GM23338 (cell line): ENCODE data around the gene TBC1D32. TPM values are rescaled to one million over a fixed set of nuclear protein-coding genes. Genes with fewer than 3 reads are reported as not detected.

ENCODE experiments used
- ATAC-seq: fragments of 200-7000 bp; cut with Tn5 transposase; 3 replicates; pipeline ENCODE4 v1.9.1; 2020
- DNase-seq: peaks from one replicate; pipeline ENCODE4 v3.0.0-alpha.2; 2015; ENCODE audit warnings: low spot score
- H2AFZ ChIP-seq: fragments of 200-600 bp; sonication (generic); 2 replicates; pipeline ENCODE4 v1.8.0; 2016; ENCODE audit warnings: antibody characterized with exemption, mild to moderate bottlenecking, moderate library complexity
- H3F3A ChIP-seq: fragments of 200-600 bp; sonication (generic); replicated peaks from 2 replicates; pipeline ENCODE4 v1.8.0; 2017; ENCODE audit warnings: antibody characterized with exemption, mixed run types, low read depth
- H3K27ac ChIP-seq: fragments of 200-600 bp; sonication (generic); 2 replicates; pipeline ENCODE4 v1.6.1; 2016; ENCODE audit warnings: low read depth
- H3K27me3 ChIP-seq: fragments of 200-600 bp; sonication (generic); 2 replicates; pipeline ENCODE4 v1.8.0; 2016; ENCODE audit warnings: mild to moderate bottlenecking, mixed run types, moderate library complexity; ENCODE audit not compliant: insufficient read depth
- H3K36me3 ChIP-seq: fragments of 200-600 bp; sonication (generic); 2 replicates; pipeline ENCODE4 v1.8.0; 2016; ENCODE audit warnings: mild to moderate bottlenecking; ENCODE audit not compliant: insufficient read depth
- H3K4me1 ChIP-seq: fragments of 200-600 bp; sonication (generic); 2 replicates; pipeline ENCODE4 v1.8.0; 2016; ENCODE audit warnings: mild to moderate bottlenecking, moderate library complexity; ENCODE audit not compliant: insufficient read depth
- H3K4me2 ChIP-seq: fragments of 200-600 bp; sonication (generic); 2 replicates; pipeline ENCODE4 v1.7.1; 2017; ENCODE audit warnings: mixed run types
- H3K4me3 ChIP-seq: fragments of 200-600 bp; sonication (generic); 2 replicates; pipeline ENCODE4 v1.6.1; 2016; ENCODE audit warnings: mixed run types
- H3K79me2 ChIP-seq: fragments of 200-600 bp; sonication (generic); replicated peaks from 2 replicates; pipeline ENCODE4 v1.8.0; 2017; ENCODE audit warnings: mild to moderate bottlenecking; ENCODE audit not compliant: insufficient read depth
- H3K9me2 ChIP-seq: fragments of 200-600 bp; sonication (generic); 2 replicates; pipeline ENCODE4 v1.8.0; 2017; ENCODE audit not compliant: insufficient read depth
- H4K20me1 ChIP-seq: fragments of 200-600 bp; sonication (generic); replicated peaks from 2 replicates; pipeline ENCODE4 v1.8.0; 2017; ENCODE audit warnings: mild to moderate bottlenecking; ENCODE audit not compliant: insufficient read depth
- H3K27ac Mint-ChIP-seq: 2 replicates; pipeline ENCODE4 v1.8.0; 2020; ENCODE audit warnings: inconsistent platforms, mild to moderate bottlenecking, moderate library complexity, mixed read lengths
- H3K27me3 Mint-ChIP-seq: 3 replicates; pipeline ENCODE4 v1.8.0; 2022; ENCODE audit warnings: low read depth, mild to moderate bottlenecking, moderate library complexity, mixed read lengths, inconsistent platforms; ENCODE audit not compliant: insufficient read depth, poor library complexity
- H3K36me3 Mint-ChIP-seq: 3 replicates; pipeline ENCODE4 v1.8.0; 2021; ENCODE audit warnings: low read depth, mild to moderate bottlenecking, inconsistent platforms, moderate library complexity, mixed read lengths
- H3K4me1 Mint-ChIP-seq: 3 replicates; pipeline ENCODE4 v1.8.0; 2020; ENCODE audit warnings: mild to moderate bottlenecking, inconsistent platforms, mixed read lengths
- H3K4me3 Mint-ChIP-seq: 3 replicates; pipeline ENCODE4 v1.8.0; 2021; ENCODE audit warnings: moderate library complexity, mild to moderate bottlenecking, inconsistent platforms, mixed read lengths
- H3K9me3 Mint-ChIP-seq: 3 replicates; pipeline ENCODE4 v1.8.0; 2020; ENCODE audit warnings: moderate library complexity, mild to moderate bottlenecking, inconsistent platforms, mixed read lengths
- CREB1 ChIP-seq: fragments of 250-450 bp; sonication (Bioruptor Pico); IDR thresholded peaks from 2 replicates; pipeline ENCODE4 v1.5.0; 2020; ENCODE audit warnings: low read depth, mild to moderate bottlenecking, moderate library complexity
- EZH2 ChIP-seq: fragments of 200-600 bp; sonication (generic); IDR thresholded peaks from one replicate; pipeline ENCODE4 v1.8.0; 2017; ENCODE audit warnings: antibody characterized with exemption, mild to moderate bottlenecking, low read depth; ENCODE audit not compliant: unreplicated experiment
- NANOG ChIP-seq: IDR thresholded peaks from 2 replicates; pipeline ENCODE4 v1.6.1; 2016; ENCODE audit warnings: antibody characterized with exemption, borderline replicate concordance
- POLR2AphosphoS5 ChIP-seq: IDR thresholded peaks from 2 replicates; pipeline ENCODE4 v1.6.1; 2016; ENCODE audit warnings: antibody characterized with exemption, low read depth
- ZNF114 ChIP-seq: fragments of 250-450 bp; sonication (Bioruptor Pico); IDR thresholded peaks from 2 replicates; pipeline ENCODE4 v1.5.0; 2020; ENCODE audit warnings: mild to moderate bottlenecking, moderate library complexity
- ZNF331 ChIP-seq: fragments of 250-450 bp; sonication (Bioruptor Pico); IDR thresholded peaks from 2 replicates; pipeline ENCODE4 v1.5.0; 2020; ENCODE audit warnings: low read depth, mild to moderate bottlenecking, moderate library complexity
- polyA plus RNA-seq: library from polyadenylated mRNA; unstranded; fragments of >200 nt; fragmentation: Nextera tagmentation; extraction: Ambion mirVana; gene quantifications from 2 replicates; pipeline ENCODE4 v1.2.1, GENCODE V29; 2016
- total RNA-seq: library from RNA; depleted of rRNA; stranded (reverse); fragments of >200 nt; shearing (Covaris generic); gene quantifications from 2 replicates; pipeline ENCODE4 v1.2.3, GENCODE V29; 2014
- TF ChIP-seq, protein P1 (sequence below): fragments of 250-450 bp; sonication (Bioruptor Pico); IDR thresholded peaks from 2 replicates; pipeline ENCODE4 v1.5.0; 2020; ENCODE audit warnings: mild to moderate bottlenecking, moderate library complexity
- TF ChIP-seq, protein P2 (sequence below), 2 experiments: fragments of 200-600 bp in 1 of 2; sonication (generic) in 1 of 2; conservative IDR thresholded peaks; 2 replicates each; pipeline versions ENCODE4 v1.5.1 to v1.6.1; 2016 to 2017; ENCODE audit warnings: antibody characterized with exemption in 2 of 2, low read depth in 2 of 2, mild to moderate bottlenecking in 2 of 2, moderate library complexity in 1 of 2

Gene TBC1D32
- total and polyA plus RNA-seq, 2 experiments from 2014 or later: 8.9 to 10.4 TPM

DNA sequence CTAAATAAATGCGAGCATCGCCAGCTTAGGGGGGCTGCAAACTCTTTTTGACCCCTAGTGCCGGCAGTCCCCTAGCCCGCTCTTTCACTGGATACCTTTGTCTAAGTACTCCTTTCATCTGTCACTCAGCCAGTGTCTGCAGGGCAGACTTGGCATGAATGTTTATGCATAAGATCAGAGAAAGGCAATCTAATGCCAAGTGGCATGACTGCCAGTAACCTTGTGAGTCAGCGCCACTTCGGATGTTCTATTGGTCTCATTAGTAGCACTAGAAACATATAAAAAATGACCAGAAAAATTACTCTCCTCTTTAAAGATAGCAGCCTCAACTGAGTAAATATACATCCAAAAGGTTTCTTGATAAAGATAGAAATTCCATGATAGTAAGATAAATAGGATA, 192.2 kb downstream of the TBC1D32 start (continued):
- TF ChIP-seq, protein P1, sequence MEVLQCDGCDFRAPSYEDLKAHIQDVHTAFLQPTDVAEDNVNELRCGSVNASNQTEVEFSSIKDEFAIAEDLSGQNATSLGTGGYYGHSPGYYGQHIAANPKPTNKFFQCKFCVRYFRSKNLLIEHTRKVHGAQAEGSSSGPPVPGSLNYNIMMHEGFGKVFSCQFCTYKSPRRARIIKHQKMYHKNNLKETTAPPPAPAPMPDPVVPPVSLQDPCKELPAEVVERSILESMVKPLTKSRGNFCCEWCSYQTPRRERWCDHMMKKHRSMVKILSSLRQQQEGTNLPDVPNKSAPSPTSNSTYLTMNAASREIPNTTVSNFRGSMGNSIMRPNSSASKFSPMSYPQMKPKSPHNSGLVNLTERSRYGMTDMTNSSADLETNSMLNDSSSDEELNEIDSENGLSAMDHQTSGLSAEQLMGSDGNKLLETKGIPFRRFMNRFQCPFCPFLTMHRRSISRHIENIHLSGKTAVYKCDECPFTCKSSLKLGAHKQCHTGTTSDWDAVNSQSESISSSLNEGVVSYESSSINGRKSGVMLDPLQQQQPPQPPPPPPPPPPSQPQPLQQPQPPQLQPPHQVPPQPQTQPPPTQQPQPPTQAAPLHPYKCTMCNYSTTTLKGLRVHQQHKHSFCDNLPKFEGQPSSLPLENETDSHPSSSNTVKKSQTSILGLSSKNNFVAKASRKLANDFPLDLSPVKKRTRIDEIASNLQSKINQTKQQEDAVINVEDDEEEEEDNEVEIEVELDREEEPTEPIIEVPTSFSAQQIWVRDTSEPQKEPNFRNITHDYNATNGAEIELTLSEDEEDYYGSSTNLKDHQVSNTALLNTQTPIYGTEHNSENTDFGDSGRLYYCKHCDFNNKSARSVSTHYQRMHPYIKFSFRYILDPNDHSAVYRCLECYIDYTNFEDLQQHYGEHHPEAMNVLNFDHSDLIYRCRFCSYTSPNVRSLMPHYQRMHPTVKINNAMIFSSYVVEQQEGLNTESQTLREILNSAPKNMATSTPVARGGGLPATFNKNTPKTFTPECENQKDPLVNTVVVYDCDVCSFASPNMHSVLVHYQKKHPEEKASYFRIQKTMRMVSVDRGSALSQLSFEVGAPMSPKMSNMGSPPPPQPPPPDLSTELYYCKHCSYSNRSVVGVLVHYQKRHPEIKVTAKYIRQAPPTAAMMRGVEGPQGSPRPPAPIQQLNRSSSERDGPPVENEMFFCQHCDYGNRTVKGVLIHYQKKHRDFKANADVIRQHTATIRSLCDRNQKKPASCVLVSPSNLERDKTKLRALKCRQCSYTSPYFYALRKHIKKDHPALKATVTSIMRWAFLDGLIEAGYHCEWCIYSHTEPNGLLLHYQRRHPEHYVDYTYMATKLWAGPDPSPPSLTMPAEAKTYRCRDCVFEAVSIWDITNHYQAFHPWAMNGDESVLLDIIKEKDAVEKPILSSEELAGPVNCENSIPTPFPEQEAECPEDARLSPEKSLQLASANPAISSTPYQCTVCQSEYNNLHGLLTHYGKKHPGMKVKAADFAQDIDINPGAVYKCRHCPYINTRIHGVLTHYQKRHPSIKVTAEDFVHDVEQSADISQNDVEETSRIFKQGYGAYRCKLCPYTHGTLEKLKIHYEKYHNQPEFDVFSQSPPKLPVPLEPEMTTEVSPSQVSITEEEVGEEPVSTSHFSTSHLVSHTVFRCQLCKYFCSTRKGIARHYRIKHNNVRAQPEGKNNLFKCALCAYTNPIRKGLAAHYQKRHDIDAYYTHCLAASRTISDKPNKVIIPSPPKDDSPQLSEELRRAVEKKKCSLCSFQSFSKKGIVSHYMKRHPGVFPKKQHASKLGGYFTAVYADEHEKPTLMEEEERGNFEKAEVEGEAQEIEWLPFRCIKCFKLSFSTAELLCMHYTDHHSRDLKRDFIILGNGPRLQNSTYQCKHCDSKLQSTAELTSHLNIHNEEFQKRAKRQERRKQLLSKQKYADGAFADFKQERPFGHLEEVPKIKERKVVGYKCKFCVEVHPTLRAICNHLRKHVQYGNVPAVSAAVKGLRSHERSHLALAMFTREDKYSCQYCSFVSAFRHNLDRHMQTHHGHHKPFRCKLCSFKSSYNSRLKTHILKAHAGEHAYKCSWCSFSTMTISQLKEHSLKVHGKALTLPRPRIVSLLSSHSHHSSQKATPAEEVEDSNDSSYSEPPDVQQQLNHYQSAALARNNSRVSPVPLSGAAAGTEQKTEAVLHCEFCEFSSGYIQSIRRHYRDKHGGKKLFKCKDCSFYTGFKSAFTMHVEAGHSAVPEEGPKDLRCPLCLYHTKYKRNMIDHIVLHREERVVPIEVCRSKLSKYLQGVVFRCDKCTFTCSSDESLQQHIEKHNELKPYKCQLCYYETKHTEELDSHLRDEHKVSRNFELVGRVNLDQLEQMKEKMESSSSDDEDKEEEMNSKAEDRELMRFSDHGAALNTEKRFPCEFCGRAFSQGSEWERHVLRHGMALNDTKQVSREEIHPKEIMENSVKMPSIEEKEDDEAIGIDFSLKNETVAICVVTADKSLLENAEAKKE (CRISPR knock-in tag): no peak
- no peak for TF ChIP-seq EZH2
- TF ChIP-seq, protein P2, sequence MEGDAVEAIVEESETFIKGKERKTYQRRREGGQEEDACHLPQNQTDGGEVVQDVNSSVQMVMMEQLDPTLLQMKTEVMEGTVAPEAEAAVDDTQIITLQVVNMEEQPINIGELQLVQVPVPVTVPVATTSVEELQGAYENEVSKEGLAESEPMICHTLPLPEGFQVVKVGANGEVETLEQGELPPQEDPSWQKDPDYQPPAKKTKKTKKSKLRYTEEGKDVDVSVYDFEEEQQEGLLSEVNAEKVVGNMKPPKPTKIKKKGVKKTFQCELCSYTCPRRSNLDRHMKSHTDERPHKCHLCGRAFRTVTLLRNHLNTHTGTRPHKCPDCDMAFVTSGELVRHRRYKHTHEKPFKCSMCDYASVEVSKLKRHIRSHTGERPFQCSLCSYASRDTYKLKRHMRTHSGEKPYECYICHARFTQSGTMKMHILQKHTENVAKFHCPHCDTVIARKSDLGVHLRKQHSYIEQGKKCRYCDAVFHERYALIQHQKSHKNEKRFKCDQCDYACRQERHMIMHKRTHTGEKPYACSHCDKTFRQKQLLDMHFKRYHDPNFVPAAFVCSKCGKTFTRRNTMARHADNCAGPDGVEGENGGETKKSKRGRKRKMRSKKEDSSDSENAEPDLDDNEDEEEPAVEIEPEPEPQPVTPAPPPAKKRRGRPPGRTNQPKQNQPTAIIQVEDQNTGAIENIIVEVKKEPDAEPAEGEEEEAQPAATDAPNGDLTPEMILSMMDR (conservative IDR thresholded peaks at IDR 0.05; ENCODE audit: low read depth in 2 of 2): no peak

DNA sequence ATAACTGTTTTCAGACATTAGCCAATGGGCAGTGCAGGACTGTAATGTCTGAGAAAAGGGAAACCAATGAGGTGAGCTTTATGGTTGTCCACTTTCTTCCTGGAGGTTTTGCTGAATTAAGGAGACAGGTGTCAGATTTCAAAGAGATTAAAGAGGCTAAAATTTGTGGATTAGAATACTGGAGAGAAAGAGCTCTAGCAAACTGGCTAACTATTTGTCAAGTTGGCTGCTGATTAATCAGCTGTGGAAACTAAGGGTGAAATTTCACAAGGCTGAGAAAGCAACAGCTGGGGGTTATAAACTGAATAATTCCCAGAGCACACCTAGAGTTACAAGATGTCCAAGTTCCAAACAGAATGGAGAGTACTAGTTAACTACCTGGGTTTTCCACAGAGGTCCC, 198.9 kb downstream of the TBC1D32 start:
- H3F3A ChIP-seq: no peaks in the 10 kb centered on the region
- no peaks in the 10 kb centered on the region for H3K9me2 ChIP-seq
- Mint-ChIP-seq H3K9me3 (no peaks in the 10 kb centered on the region), H3K27me3 (no peaks in the 10 kb centered on the region), H3K36me3 (no peaks in the 10 kb centered on the region), H3K27ac (no peak overlapping the region), H3K4me1 (peaks cover 3% of the 10 kb centered on the region; the same call in 2 of the 3 replicates), H3K4me3 (no peak overlapping the region)
- no peaks in the 10 kb centered on the region for H3K27me3 ChIP-seq
- no peaks in the 10 kb centered on the region for H3K36me3 ChIP-seq
- no peaks in the 10 kb centered on the region for H3K79me2 ChIP-seq
- ATAC-seq (no peak), DNase-seq (no peak)
- H3K4me2 ChIP-seq: peak overlapping the region; percentile 10; the same call in 1 of the 2 replicates
- no peaks in the 10 kb centered on the region for H3K4me1 ChIP-seq
- H4K20me1 ChIP-seq: no peaks in the 10 kb centered on the region; the same call in 1 of the 2 replicates
- no peak overlapping the region for H3K27ac ChIP-seq
- no peak overlapping the region for H2AFZ ChIP-seq
- H3K4me3 ChIP-seq: no peak overlapping the region
- TF ChIP-seq NANOG (no peak), ZNF331 (CRISPR knock-in tag) (no peak), POLR2AphosphoS5 (no peak), CREB1 (CRISPR knock-in tag) (no peak), ZNF114 (no peak)
- TF ChIP-seq, protein P1 (CRISPR knock-in tag): no peak
